ENCODE measurements around the gene GPR4. TPM values are rescaled to one million over a fixed set of nuclear protein-coding genes. Genes with fewer than 3 reads are reported as not detected.

GPR4 gene
- total RNA-seq = not detected in 2 replicates

DNA sequence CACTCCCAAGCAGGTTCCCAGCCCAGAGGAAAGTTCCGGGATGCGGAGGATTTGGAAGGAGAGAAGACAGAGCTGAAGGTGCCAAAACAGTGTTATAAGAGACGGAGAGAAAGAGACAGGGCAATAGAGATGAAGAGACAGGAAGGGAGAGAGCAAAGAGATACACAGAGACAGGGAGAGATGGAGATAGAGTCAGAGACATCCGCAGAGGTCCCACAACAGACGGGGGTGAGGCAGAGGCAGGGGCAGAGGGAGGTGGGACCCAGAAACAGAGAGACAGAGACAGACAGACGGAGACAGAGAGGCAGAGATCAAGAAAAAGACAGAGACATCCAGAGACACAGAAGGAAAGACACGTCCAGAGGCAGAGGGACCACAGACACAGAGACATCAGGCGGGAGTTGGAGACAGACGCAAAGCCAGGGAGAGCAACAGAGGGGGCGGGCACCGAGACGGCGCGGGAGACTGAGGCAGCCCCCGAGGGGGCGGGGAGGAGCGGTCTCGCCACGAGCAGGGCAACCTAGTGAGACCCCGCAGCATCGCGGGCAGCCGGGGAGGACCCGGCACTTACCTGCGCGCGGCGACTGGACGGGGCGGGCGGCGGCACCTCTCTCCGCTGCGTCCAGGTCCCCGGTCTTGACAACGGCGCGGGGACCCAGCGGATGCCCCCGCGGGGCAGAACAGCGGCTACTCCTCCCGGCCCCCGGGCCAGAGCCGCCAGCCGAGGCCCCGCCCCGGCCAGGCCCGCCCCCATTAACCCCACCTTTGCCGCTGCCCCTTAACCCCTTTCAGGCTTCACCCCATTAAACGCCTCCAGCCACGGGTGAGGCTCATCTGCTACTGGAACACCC, at the start of gene GPR4:
TSS of gene GPR4 (minus strand) at position 689 of the 851 bp plus-strand sequence. CDS start 10,346 bp downstream, outside the sequence.

DNA sequence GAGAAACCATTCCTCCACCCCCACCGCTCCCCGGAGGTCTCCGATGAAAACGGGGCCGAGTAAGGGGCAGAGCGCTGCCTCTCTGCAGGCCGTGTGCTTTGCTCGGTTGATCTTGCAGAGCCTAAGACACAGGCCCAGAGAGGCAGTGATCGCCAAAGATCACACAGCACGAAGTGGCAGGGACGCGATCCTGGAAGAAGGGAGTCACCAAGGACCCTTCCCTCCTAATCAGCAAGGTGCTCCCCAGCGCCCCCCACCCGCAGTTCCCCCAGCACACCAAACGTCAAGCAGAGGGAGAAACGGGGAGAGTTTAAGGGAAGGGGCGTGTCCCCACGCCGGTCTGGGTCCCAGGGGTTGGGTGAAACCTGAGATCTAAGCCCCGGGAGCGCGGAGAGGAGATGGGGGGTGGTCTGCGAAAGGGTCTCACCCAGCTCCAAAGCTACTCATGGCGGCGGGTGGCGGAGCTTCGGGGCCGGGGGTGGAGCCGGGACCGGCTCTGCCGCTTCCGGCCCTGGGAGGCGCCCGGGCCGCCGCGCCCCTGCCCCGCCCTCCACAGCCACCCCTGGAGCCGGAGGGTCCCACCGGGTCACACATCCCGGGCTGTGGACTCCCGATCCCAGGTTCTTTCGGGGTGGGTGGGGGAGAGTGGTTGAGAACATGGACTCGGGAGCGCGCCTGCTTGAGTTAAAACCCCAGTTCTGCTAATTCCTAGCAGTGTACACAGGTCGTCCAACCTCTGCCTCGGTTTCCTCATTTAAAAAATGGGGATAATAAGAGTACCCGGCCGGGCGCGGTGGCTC, 37.1 kb upstream of the GPR4 start, which contains the start of gene EML2:
TSS of gene EML2 (minus strand) at position 468 of the 800 bp plus-strand sequence. CDS start at position 447, 21 bp downstream.

GRCh38 chr19:45584332-45585157, 17.5 kb downstream of the GPR4 start, which contains the start of gene OPA3:
Gene OPA3, minus strand, starts transcription at chr19:45584802. Its CDS starts 38 bp downstream, at chr19:45584764.

Other genes starting within 250 kb of the GPR4 start
- 18.4 and 36.2 TPM in 2 replicates for gene ERCC2, start 231.6 kb downstream of the GPR4 start, total RNA-seq
- gene PPP1R13L, start 197.1 kb downstream of the GPR4 start, total RNA-seq = 6.8 and 9.8 TPM in 2 replicates
- gene POLR1G, start 195.6 kb downstream of the GPR4 start, total RNA-seq = 7.4 and 19.9 TPM in 2 replicates
- 46.6 and 67.6 TPM in 2 replicates for gene ERCC1, start 178.3 kb downstream of the GPR4 start, total RNA-seq
- 0.59 and 0.88 TPM in 2 replicates for gene FOSB, start 134.2 kb downstream of the GPR4 start, total RNA-seq
- gene RTN2, start 105.2 kb downstream of the GPR4 start, total RNA-seq = 2.7 and 3.6 TPM in 2 replicates
- 0.46 and 0.59 TPM in 2 replicates for gene PPM1N, start 103.8 kb downstream of the GPR4 start, total RNA-seq
- 49.6 and 82.0 TPM in 2 replicates for gene VASP, start 94.7 kb downstream of the GPR4 start, total RNA-seq
- 5.0 and 12.3 TPM in 2 replicates for gene OPA3, start 17.4 kb downstream of the GPR4 start, total RNA-seq
- 50.2 and 59.6 TPM in 2 replicates for gene EML2, start 37.2 kb upstream of the GPR4 start, total RNA-seq
- gene GIPR, start 66.0 kb upstream of the GPR4 start, total RNA-seq = under 0.01 TPM in 1 of 2 replicates, not detected in the other
- gene SNRPD2, start 89.7 kb upstream of the GPR4 start, total RNA-seq = 144 and 339 TPM in 2 replicates
- 27.3 and 28.2 TPM in 2 replicates for gene QPCTL, start 90.5 kb upstream of the GPR4 start, total RNA-seq
- 2.7 and 6.2 TPM in 2 replicates for gene FBXO46, start 128.7 kb upstream of the GPR4 start, total RNA-seq
- gene MEIOSIN, start 131.2 kb upstream of the GPR4 start, total RNA-seq = not detected in 2 replicates
- gene SIX5, start 167.0 kb upstream of the GPR4 start, total RNA-seq = 7.6 and 10.1 TPM in 2 replicates
- gene DMPK, start 180.3 kb upstream of the GPR4 start, total RNA-seq = 33.0 and 35.0 TPM in 2 replicates
- 34.4 and 50.2 TPM in 2 replicates for gene DMWD, start 190.6 kb upstream of the GPR4 start, total RNA-seq
- 0.14 and 0.30 TPM in 2 replicates for gene RSPH6A, start 213.1 kb upstream of the GPR4 start, total RNA-seq

All from smooth muscle cell of the umbilical artery (primary cell).